CD4-positive, alpha-beta T cell treated with Interleukin-15 for 4 hours (primary cell): ENCODE data around the gene SLC16A1.

Experiments
- DNase-seq: peaks from one replicate; pipeline ENCODE4 v3.0.0-alpha.2; 2020; ENCODE audit warnings: low spot score

SLC16A1 gene

DNA sequence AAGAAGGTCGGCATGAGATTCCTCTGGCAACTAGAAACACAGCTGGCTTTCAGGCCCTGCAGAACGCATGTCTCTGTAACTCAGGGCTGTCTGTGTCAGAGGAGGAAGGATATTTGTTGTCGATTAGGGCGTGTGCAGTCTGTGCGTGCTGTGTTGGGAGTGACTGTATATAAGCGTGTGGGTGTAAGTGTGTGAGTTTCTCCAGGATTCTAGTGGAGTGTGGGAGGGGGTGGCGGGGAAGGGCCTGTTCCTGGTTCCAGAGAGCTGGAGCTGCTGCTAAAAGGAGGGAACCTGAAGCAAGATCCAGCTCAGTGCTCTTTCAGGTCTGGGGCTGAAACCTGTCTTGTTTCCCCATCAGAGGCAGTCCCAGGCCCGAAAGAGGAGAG, 74.3 kb downstream of the SLC16A1 start:
- DNase-seq = no peak

DNA sequence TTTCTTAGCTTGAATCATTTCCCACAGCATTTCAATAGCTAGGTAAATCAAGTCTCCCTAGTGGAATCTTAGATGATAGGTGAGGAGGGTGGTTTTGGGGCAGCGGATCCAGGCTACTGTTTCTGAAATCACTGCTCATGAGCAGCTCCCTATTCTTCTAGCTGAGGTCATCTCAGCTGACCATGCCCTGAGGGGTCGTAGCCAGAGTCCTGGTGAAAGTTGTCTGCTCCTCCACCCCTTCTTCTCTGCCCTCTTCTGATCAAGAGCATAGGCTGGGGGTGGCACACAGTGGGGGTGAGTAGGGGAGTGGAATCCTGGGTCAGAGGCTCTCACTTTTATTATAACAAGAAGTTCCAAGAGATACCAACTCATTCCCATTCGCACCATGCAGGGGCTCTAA, 76.2 kb downstream of the SLC16A1 start:
- no peak for DNase-seq

DNA sequence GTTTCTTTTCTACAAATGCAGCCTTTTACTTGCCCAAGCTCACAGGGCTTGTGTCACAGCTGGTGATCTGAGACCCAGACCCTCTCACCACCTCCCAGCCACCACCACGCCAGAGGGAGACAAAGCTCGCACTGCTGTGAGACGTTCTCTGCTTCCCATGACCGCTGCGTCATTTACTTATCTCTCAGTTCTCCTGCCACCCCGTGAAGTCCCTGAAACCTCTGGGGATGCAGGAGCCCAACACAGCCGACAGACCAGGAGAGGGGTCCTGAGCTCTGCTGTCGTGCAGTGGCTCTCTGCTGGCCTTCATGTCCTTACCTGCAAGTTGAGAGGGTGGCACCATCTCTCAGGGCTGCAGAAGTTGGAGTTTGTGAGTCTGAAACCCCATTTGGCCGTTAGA, 77.7 kb downstream of the SLC16A1 start:
- no peak for DNase-seq

DNA sequence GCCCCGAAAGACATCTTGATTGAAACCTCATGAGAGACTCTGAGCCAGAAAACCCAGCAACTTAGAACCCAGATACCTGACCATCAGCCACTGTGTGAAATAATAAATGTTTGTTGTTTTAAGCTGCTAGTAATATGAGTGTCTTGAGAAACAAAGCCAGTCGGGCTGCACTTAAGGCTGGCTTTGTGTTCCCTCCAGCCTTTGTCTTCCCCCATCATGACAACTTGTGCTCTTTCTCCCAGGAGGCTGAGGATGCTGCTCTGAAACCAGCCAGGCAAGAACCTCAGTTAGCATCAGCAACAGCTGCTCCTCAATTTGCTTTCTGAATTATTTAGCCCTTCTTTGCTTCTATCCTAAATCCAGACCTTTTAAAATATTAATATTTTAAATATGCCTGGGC, 78.2 kb downstream of the SLC16A1 start:
- no peak for DNase-seq

GRCh38 chr1:112876315-112876714, 79.7 kb downstream of the SLC16A1 start:
- no peak for DNase-seq

GRCh38 chr1:112872551-112872962, 83.4 kb downstream of the SLC16A1 start:
- DNase-seq = no peak

- no peak for DNase-seq
These were observed 84.9 kb downstream of the SLC16A1 start for GRCh38 chr1:112870887-112871646.

- no peak for DNase-seq
These were observed 86.1 kb downstream of the SLC16A1 start for GRCh38 chr1:112869895-112870294.

DNA sequence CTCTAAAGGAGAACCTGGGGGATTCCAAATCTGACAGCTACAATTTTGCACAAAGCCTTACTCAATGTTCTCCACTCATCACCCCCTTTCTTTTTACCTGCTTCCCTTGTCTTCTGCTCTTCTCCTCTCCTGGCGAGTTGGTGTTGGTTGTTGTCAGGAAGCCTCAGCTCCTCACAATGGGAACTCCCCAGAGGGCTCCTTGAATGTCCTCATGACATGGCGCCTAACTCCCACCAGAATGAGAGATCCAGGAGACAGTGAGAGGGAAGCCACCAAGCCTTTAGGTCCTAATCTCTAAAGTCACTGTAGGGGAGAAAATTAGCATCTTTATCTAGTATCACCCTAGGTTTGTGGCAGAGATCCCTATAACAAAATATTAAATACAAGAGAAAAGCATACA, 87.8 kb downstream of the SLC16A1 start:
- DNase-seq = no peak

DNA sequence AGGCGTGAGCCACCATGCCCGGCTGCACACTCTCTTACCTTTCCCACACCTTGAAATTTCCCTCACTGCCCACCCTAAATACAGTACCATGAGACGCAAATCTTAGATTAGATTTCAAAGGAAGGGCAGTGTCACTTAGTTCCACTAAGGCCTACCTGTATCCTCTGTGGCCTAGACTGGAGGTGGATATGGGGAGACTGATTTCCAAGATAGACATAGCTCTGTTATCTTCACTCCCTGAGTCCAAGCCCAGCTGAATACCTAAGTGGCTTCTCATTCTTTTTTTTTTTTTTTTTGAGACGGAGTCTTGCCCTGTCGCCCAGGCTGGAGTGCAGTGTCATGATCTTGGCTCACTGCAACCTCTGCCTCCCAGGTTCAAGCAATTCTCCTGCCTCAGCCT, 89.0 kb downstream of the SLC16A1 start:
- no peak for DNase-seq

DNA sequence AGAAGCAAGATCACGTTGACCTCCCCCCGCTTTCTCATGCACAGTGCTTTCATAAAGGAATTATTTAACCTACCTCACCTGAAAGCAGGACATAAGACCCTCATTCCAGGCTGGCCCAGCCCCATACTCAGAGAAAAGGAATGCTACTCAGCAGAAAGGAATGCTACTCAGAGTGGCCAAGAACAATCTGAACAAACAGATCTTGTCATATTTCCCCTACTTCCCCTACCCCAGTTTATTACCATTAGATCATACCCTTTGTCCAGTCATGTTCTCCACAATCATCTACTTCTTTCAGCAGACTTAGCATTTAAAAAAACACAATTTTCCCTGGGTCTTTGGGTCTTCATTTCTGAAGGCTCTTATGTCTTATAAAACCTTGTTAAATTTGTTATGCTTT, 89.8 kb downstream of the SLC16A1 start:
- DNase-seq = no peak

GRCh38 chr1:112862753-112863426, 93.1 kb downstream of the SLC16A1 start:
- no peak for DNase-seq
